Smooth muscle cell (in vitro differentiated cells): ENCODE data around the gene HDGFL3. TPM values are rescaled to one million over a fixed set of nuclear protein-coding genes. Genes with fewer than 3 reads are reported as not detected.

Experiments
- DNase-seq: peaks from one replicate; lab custom pipeline; 2025; ENCODE audit not compliant: unreplicated experiment; lab: John Stamatoyannopoulos, UW
- H2AFZ ChIP-seq: fragments of 200-600 bp; sonication (generic); 2 replicates; pipeline ENCODE4 v1.6.0; 2016; ENCODE audit warnings: antibody characterized with exemption, low read depth, mild to moderate bottlenecking
- H3F3A ChIP-seq: fragments of 200-600 bp; sonication (generic); 2 replicates; pipeline ENCODE4 v1.6.0; 2017; ENCODE audit warnings: antibody characterized with exemption, low read depth
- H3K27ac ChIP-seq: fragments of 200-600 bp; sonication (generic); 2 replicates; pipeline ENCODE4 v1.5.1; 2016; ENCODE audit warnings: low read depth, mild to moderate bottlenecking
- H3K27me3 ChIP-seq: fragments of 200-600 bp; sonication (generic); 2 replicates; pipeline ENCODE4 v1.6.1; 2016; ENCODE audit warnings: low read depth, mild to moderate bottlenecking
- H3K36me3 ChIP-seq: fragments of 200-600 bp; sonication (generic); 2 replicates; pipeline ENCODE4 v1.5.1; 2016; ENCODE audit warnings: low read depth
- H3K4me1 ChIP-seq: fragments of 200-600 bp; sonication (generic); 2 replicates; pipeline ENCODE4 v1.5.1; 2016; ENCODE audit warnings: low read depth
- H3K4me2 ChIP-seq: fragments of 200-600 bp; sonication (generic); 2 replicates; pipeline ENCODE4 v1.6.0; 2016; ENCODE audit warnings: mild to moderate bottlenecking
- H3K4me3 ChIP-seq: fragments of 200-600 bp; sonication (generic); 2 replicates; pipeline ENCODE4 v1.5.1; 2016; ENCODE audit warnings: mild to moderate bottlenecking
- H3K79me2 ChIP-seq: fragments of 200-600 bp; sonication (generic); 2 replicates; pipeline ENCODE4 v1.6.0; 2016; ENCODE audit warnings: low read depth, mild to moderate bottlenecking
- H3K9ac ChIP-seq: fragments of 200-600 bp; sonication (generic); 2 replicates; pipeline ENCODE4 v1.6.0; 2016; ENCODE audit warnings: low read depth
- H3K9me3 ChIP-seq: fragments of 200-600 bp; sonication (generic); replicated peaks from 2 replicates; pipeline ENCODE4 v1.5.1; 2016; ENCODE audit warnings: low read depth
- H4K20me1 ChIP-seq: fragments of 200-600 bp; sonication (generic); 2 replicates; pipeline ENCODE4 v1.6.0; 2016; ENCODE audit warnings: low read depth
- CTCF ChIP-seq: fragments of 200-600 bp; sonication (generic); IDR thresholded peaks from 2 replicates; pipeline ENCODE4 v1.5.1; 2017; ENCODE audit warnings: borderline replicate concordance, mild to moderate bottlenecking, antibody characterized with exemption; ENCODE audit not compliant: insufficient read depth, poor library complexity, severe bottlenecking
- WGBS: methylation state at CpG from one replicate; pipeline ENCODE4 v1.1.7; 2016; ENCODE audit warnings: low lambda C conversion rate; 5-methylcytosine and 5-hydroxymethylcytosine counted together
- polyA plus RNA-seq: library from polyadenylated mRNA; unstranded; fragments of >200 nt; fragmentation: Nextera tagmentation; extraction: Ambion mirVana; gene quantifications from 2 replicates; pipeline ENCODE4 v1.2.1, GENCODE V29; 2016
- total RNA-seq: library from RNA; depleted of rRNA; stranded (reverse); fragments of >200 nt; gene quantifications from 2 replicates; pipeline ENCODE4 v1.2.3, GENCODE V29; 2014

The HDGFL3 gene
- total and polyA plus RNA-seq, 2 experiments from 2014 or later, result 36.2 to 62.5 TPM

GRCh38 chr15:83111149-83111548, 96.5 kb downstream of the HDGFL3 start:
- no peak overlapping the region for H2AFZ ChIP-seq
- H3K4me2 ChIP-seq, result no peak overlapping the region
- H3F3A ChIP-seq, result no peaks in the 10 kb centered on the region
- no peak for TF ChIP-seq CTCF
- DNase-seq, result no peak
- H4K20me1 ChIP-seq, result no peaks in the 10 kb centered on the region
- 88% methylated on average over 3 of the region's 3 CpGs for WGBS
- H3K79me2 ChIP-seq, result no peaks in the 10 kb centered on the region
- no peak overlapping the region for H3K27ac ChIP-seq
- peaks cover 4% of the 10 kb centered on the region for H3K4me1 ChIP-seq
- H3K36me3 ChIP-seq, result no peaks in the 10 kb centered on the region
- H3K27me3 ChIP-seq, result peaks cover 46% of the 10 kb centered on the region
- no peaks in the 10 kb centered on the region for H3K9me3 ChIP-seq
- no peak overlapping the region for H3K9ac ChIP-seq
- no peak overlapping the region for H3K4me3 ChIP-seq

GRCh38 chr15:83110381-83110780, 97.2 kb downstream of the HDGFL3 start:
- Histone ChIP-seq H3K27ac (no peak overlapping the region), H3K9ac (no peak overlapping the region), H3K27me3 (peaks cover 54% of the 10 kb centered on the region), H3K4me2 (no peak overlapping the region), H3F3A (no peaks in the 10 kb centered on the region), H3K4me1 (peaks cover 4% of the 10 kb centered on the region), H2AFZ (no peak overlapping the region), H3K79me2 (no peaks in the 10 kb centered on the region), H3K36me3 (no peaks in the 10 kb centered on the region), H4K20me1 (no peaks in the 10 kb centered on the region), H3K9me3 (no peaks in the 10 kb centered on the region), H3K4me3 (no peak overlapping the region)
- WGBS, result 82% methylated on average over 3 of the region's 3 CpGs
- no peak for TF ChIP-seq CTCF
- no peak for DNase-seq

GRCh38 chr15:83109532-83109931, 98.1 kb downstream of the HDGFL3 start:
- Histone ChIP-seq H3F3A (no peaks in the 10 kb centered on the region), H3K9me3 (no peaks in the 10 kb centered on the region), H3K79me2 (no peaks in the 10 kb centered on the region), H3K4me1 (peaks cover 4% of the 10 kb centered on the region), H3K9ac (no peak overlapping the region), H3K27ac (no peak overlapping the region), H3K36me3 (no peaks in the 10 kb centered on the region), H3K4me3 (no peak overlapping the region), H2AFZ (no peak overlapping the region), H3K4me2 (no peak overlapping the region), H3K27me3 (peaks cover 59% of the 10 kb centered on the region), H4K20me1 (no peaks in the 10 kb centered on the region)
- no peak for TF ChIP-seq CTCF
- DNase-seq, result no peak
- 89% methylated on average over 12 of the region's 12 CpGs for WGBS

- DNase-seq, result no peak
- H2AFZ ChIP-seq, result no peak overlapping the region
- H3F3A ChIP-seq, result no peaks in the 10 kb centered on the region
- no peak overlapping the region for H3K4me3 ChIP-seq
- H3K27ac ChIP-seq, result no peak overlapping the region
- peaks cover 67% of the 10 kb centered on the region for H3K27me3 ChIP-seq
- H4K20me1 ChIP-seq, result no peaks in the 10 kb centered on the region
- H3K79me2 ChIP-seq, result no peaks in the 10 kb centered on the region
- peaks cover 4% of the 10 kb centered on the region for H3K4me1 ChIP-seq
- H3K4me2 ChIP-seq, result no peak overlapping the region
- TF ChIP-seq CTCF, result no peak
- 80% methylated on average over 21 of the region's 21 CpGs for WGBS
- H3K9me3 ChIP-seq, result no peaks in the 10 kb centered on the region
- no peak overlapping the region for H3K9ac ChIP-seq
- H3K36me3 ChIP-seq, result no peaks in the 10 kb centered on the region
These were observed 99.1 kb downstream of the HDGFL3 start for GRCh38 chr15:83108266-83109219.
